ENCODE data around the gene CFTR.

CFTR gene

GRCh38 chr7:117479225-117480054 is at the start of gene CFTR:
Gene CFTR (plus strand): TSS chr7:117480025. CDS start chr7:117480095, 70 bp downstream.
- Histone ChIP-seq H3K9me2 (replicated peaks; ENCODE audit: insufficient read depth, low read length) (no peaks in the 10 kb centered on the region), H3K4me2 (ENCODE audit: low read depth, low read length) (no peak within 1 kb of the TSS)

DNA sequence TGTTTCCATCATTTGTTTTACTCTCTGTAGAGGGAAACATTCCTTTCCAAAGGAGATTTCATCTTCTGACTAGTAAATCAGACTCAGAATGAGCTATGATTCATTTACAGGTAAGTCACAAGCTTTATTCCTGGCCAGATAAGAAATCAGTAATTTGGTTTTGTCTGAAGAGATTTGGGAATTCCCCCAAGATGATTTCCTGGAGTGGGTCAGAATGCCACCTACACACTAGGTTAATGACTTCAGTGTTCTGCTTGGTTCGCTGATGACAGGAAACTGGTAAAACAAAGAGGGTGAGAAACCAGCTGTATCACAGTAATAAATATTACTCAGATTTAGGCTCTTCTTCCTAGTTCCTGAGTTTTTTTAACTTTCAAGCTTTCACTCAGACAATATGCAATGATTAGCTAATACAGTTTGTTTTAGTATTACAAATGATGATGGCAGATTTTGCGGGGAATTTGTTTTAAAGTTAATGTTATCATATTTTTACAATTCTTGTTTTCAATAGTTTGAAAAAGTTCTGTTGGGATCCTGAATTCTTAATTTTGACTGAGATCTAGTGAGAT is 44.3 kb upstream of the CFTR start:
- TF ChIP-seq EZH2 (optimal IDR thresholded peaks at IDR 0.05; ENCODE audit: low read depth, low read length) (no peak), EZH2phosphoT487 (IDR thresholded peaks at IDR 0.05; ENCODE audit: low read length) (no peak)
- TF ChIP-seq, protein P1, sequence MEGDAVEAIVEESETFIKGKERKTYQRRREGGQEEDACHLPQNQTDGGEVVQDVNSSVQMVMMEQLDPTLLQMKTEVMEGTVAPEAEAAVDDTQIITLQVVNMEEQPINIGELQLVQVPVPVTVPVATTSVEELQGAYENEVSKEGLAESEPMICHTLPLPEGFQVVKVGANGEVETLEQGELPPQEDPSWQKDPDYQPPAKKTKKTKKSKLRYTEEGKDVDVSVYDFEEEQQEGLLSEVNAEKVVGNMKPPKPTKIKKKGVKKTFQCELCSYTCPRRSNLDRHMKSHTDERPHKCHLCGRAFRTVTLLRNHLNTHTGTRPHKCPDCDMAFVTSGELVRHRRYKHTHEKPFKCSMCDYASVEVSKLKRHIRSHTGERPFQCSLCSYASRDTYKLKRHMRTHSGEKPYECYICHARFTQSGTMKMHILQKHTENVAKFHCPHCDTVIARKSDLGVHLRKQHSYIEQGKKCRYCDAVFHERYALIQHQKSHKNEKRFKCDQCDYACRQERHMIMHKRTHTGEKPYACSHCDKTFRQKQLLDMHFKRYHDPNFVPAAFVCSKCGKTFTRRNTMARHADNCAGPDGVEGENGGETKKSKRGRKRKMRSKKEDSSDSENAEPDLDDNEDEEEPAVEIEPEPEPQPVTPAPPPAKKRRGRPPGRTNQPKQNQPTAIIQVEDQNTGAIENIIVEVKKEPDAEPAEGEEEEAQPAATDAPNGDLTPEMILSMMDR (IDR thresholded peaks at IDR 0.05; ENCODE audit: low read length) = no peak
- H3K27ac ChIP-seq (ENCODE audit: low read length) = no peak overlapping the region
- H3K4me2 ChIP-seq (ENCODE audit: low read depth, low read length) = no peak overlapping the region

More at GRCh38 chr7:117479225-117480054, at the start of gene CFTR:
- H3K9ac ChIP-seq (ENCODE audit: low read length) = no peak within 1 kb of the TSS
- H4K20me1 ChIP-seq (ENCODE audit: insufficient read depth, low read length) = no peaks in the 10 kb centered on the region
- no peak within 1 kb of the TSS for H3K4me3 ChIP-seq (ENCODE audit: low read length)
- no peak within 1 kb of the TSS for H3K27ac ChIP-seq (ENCODE audit: low read length)
- H3F3A ChIP-seq (ENCODE audit: insufficient read depth, low read length) = no peaks in the 10 kb centered on the region
- TF ChIP-seq, protein P1 (IDR thresholded peaks at IDR 0.05; ENCODE audit: low read length) = no peak
- no peak for TF ChIP-seq EZH2phosphoT487 (IDR thresholded peaks at IDR 0.05; ENCODE audit: low read length)
- no peak for TF ChIP-seq EZH2 (optimal IDR thresholded peaks at IDR 0.05; ENCODE audit: low read depth, low read length)
- no peaks in the 10 kb centered on the region for H3K9me3 ChIP-seq (replicated peaks; ENCODE audit: insufficient read depth, low read length)
- no peaks in the 10 kb centered on the region for H3K79me2 ChIP-seq (ENCODE audit: low read length)
- no peak within 1 kb of the TSS for H2AFZ ChIP-seq (ENCODE audit: low read length)
- no peaks in the 10 kb centered on the region for H3K27me3 ChIP-seq (replicated peaks; ENCODE audit: insufficient read depth, low read length)
- no peaks in the 10 kb centered on the region for H3K36me3 ChIP-seq (replicated peaks; ENCODE audit: insufficient read depth, low read length)
- no peak for DNase-seq
- H3K4me1 ChIP-seq (ENCODE audit: low read length) = no peaks in the 10 kb centered on the region

GRCh38 chr7:117444646-117445045 is 35.2 kb upstream of the CFTR start:
- DNase-seq = no peak
- H3K9me3 ChIP-seq (replicated peaks; ENCODE audit: insufficient read depth, low read length) = no peaks in the 10 kb centered on the region
- H4K20me1 ChIP-seq (ENCODE audit: insufficient read depth, low read length) = no peaks in the 10 kb centered on the region
- no peak overlapping the region for H3K27ac ChIP-seq (ENCODE audit: low read length)
- no peaks in the 10 kb centered on the region for H3K36me3 ChIP-seq (replicated peaks; ENCODE audit: insufficient read depth, low read length)
- H3K9ac ChIP-seq (ENCODE audit: low read length) = no peak overlapping the region
- no peaks in the 10 kb centered on the region for H3K79me2 ChIP-seq (ENCODE audit: low read length)
- TF ChIP-seq, protein P1 (IDR thresholded peaks at IDR 0.05; ENCODE audit: low read length) = no peak
- TF ChIP-seq EZH2 (optimal IDR thresholded peaks at IDR 0.05; ENCODE audit: low read depth, low read length) (no peak), EZH2phosphoT487 (IDR thresholded peaks at IDR 0.05; ENCODE audit: low read length) (no peak)
- no peak overlapping the region for H2AFZ ChIP-seq (ENCODE audit: low read length)
- no peaks in the 10 kb centered on the region for H3K4me1 ChIP-seq (ENCODE audit: low read length)
- H3F3A ChIP-seq (ENCODE audit: insufficient read depth, low read length) = no peaks in the 10 kb centered on the region
- H3K4me3 ChIP-seq (ENCODE audit: low read length) = no peak overlapping the region
- no peak overlapping the region for H3K4me2 ChIP-seq (ENCODE audit: low read depth, low read length)
- H3K9me2 ChIP-seq (replicated peaks; ENCODE audit: insufficient read depth, low read length) = no peaks in the 10 kb centered on the region
- no peaks in the 10 kb centered on the region for H3K27me3 ChIP-seq (replicated peaks; ENCODE audit: insufficient read depth, low read length)

More for the DNA sequence above, 44.3 kb upstream of the CFTR start:
- no peaks in the 10 kb centered on the region for H4K20me1 ChIP-seq (ENCODE audit: insufficient read depth, low read length)
- H3F3A ChIP-seq (ENCODE audit: insufficient read depth, low read length) = no peaks in the 10 kb centered on the region
- H3K4me1 ChIP-seq (ENCODE audit: low read length) = no peaks in the 10 kb centered on the region
- H3K27me3 ChIP-seq (replicated peaks; ENCODE audit: insufficient read depth, low read length) = no peaks in the 10 kb centered on the region
- no peak overlapping the region for H3K4me3 ChIP-seq (ENCODE audit: low read length)
- no peak overlapping the region for H2AFZ ChIP-seq (ENCODE audit: low read length)
- no peaks in the 10 kb centered on the region for H3K9me3 ChIP-seq (replicated peaks; ENCODE audit: insufficient read depth, low read length)
- H3K9me2 ChIP-seq (replicated peaks; ENCODE audit: insufficient read depth, low read length) = no peaks in the 10 kb centered on the region
- DNase-seq = peak; percentile 28
- H3K36me3 ChIP-seq (replicated peaks; ENCODE audit: insufficient read depth, low read length) = no peaks in the 10 kb centered on the region
- H3K9ac ChIP-seq (ENCODE audit: low read length) = no peak overlapping the region
- no peaks in the 10 kb centered on the region for H3K79me2 ChIP-seq (ENCODE audit: low read length)
